ENCODE results near the gene SH3PXD2A.

SH3PXD2A gene

DNA sequence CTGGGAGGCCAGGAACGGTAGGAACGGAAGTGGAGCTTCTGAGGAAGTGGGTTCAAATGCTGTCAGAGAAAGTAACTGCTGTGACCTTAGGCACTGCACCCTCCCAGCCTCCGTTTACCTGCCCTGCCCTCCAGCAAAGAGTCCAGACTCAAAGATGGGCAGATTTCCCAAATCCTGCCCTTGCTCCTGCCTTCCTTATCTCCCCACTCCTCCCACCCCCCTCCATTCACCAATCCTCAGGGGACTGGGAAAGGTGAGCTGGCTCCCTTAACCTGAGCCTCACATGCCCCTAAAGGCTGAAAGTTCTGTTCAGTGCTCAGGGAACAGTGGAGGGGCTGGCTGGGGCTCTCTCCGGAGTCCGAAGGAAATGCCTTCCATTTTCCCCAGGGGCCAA lies 161.6 kb downstream of the SH3PXD2A start:
- Histone ChIP-seq H2AFZ (ENCODE audit: insufficient read depth, low read length, poor library complexity) (no peak overlapping the region), H4K12ac (ENCODE audit: low read depth, low read length) (no peak overlapping the region)

GRCh38 chr10:103692952-103693811 lies 162.2 kb downstream of the SH3PXD2A start:
- Histone ChIP-seq H3K14ac (ENCODE audit: low read length) (no peak overlapping the region), H3K9ac (ENCODE audit: low read length) (no peak overlapping the region), H4K91ac (ENCODE audit: low read depth, low read length) (no peak overlapping the region), H2BK5ac (ENCODE audit: low read depth, low read length, poor library complexity) (no peak overlapping the region), H4K12ac (ENCODE audit: low read depth, low read length) (no peak overlapping the region), H3K23ac (ENCODE audit: low read length) (no peak overlapping the region), H4K8ac (ENCODE audit: low read depth, low read length) (no peak overlapping the region), H3K18ac (ENCODE audit: low read length) (no peak overlapping the region), H3K79me1 (ENCODE audit: low read length) (no peaks in the 10 kb centered on the region), H3K4ac (ENCODE audit: low read depth, low read length) (no peak overlapping the region), H3K79me2 (ENCODE audit: control insufficient read depth, insufficient read depth, low read length, poor library complexity) (no peaks in the 10 kb centered on the region), H3K27me3 (ENCODE audit: insufficient read depth, low read length) (peaks cover 13% of the 10 kb centered on the region), H2BK120ac (ENCODE audit: insufficient read depth, low read length, poor library complexity) (no peak overlapping the region), H2AFZ (ENCODE audit: insufficient read depth, low read length, poor library complexity) (no peak overlapping the region), H3K9me3 (ENCODE audit: insufficient read depth, low read depth, low read length) (peaks cover 7% of the 10 kb centered on the region), H2AK5ac (ENCODE audit: low read length) (no peak overlapping the region), H3K27ac (ENCODE audit: low read depth, low read length) (no peak overlapping the region), H2BK12ac (ENCODE audit: low read length) (no peak overlapping the region), H3K36me3 (ENCODE audit: control insufficient read depth in 1 of 2, insufficient read depth in 2 of 2, low read length in 2 of 2) (no peaks in the 10 kb centered on the region), H3K4me2 (ENCODE audit: low read length) (peak overlapping the region; percentile 72), H3K4me3 (ENCODE audit: low read depth, low read length) (peak overlapping the region; percentile 55), H3K4me1 (ENCODE audit: control insufficient read depth in 1 of 2, insufficient read depth in 2 of 2, low read length in 2 of 2) (peaks cover 7 to 19% of the 10 kb centered on the region in 2 experiments)
- WGBS (ENCODE audit: extremely low coverage, insufficient coverage, insufficient read length), result no CpG with 5 or more reads among the region's 69 CpGs
- DNase-seq, result no peak

More for the DNA sequence above, 161.6 kb downstream of the SH3PXD2A start:
- peak overlapping the region; percentile 72 for H3K4me2 ChIP-seq (ENCODE audit: low read length)
- H3K79me2 ChIP-seq (ENCODE audit: control insufficient read depth, insufficient read depth, low read length, poor library complexity), result no peaks in the 10 kb centered on the region
- H3K18ac ChIP-seq (ENCODE audit: low read length), result no peak overlapping the region
- no peaks in the 10 kb centered on the region for H3K36me3 ChIP-seq (ENCODE audit: control insufficient read depth in 1 of 2, insufficient read depth in 2 of 2, low read length in 2 of 2)
- H4K8ac ChIP-seq (ENCODE audit: low read depth, low read length), result no peak overlapping the region
- H3K4me1 ChIP-seq (ENCODE audit: control insufficient read depth in 1 of 2, insufficient read depth in 2 of 2, low read length in 2 of 2), result peaks cover 7 to 19% of the 10 kb centered on the region in 2 experiments
- H3K4me3 ChIP-seq (ENCODE audit: low read depth, low read length), result no peak overlapping the region
- no peak overlapping the region for H3K14ac ChIP-seq (ENCODE audit: low read length)
- H2BK5ac ChIP-seq (ENCODE audit: low read depth, low read length, poor library complexity), result no peak overlapping the region
- no peak for DNase-seq
- no peak overlapping the region for H2BK12ac ChIP-seq (ENCODE audit: low read length)
- no peak overlapping the region for H2BK120ac ChIP-seq (ENCODE audit: insufficient read depth, low read length, poor library complexity)
- no peak overlapping the region for H4K91ac ChIP-seq (ENCODE audit: low read depth, low read length)
- no peak overlapping the region for H3K4ac ChIP-seq (ENCODE audit: low read depth, low read length)
- H3K9me3 ChIP-seq (ENCODE audit: insufficient read depth, low read depth, low read length), result peaks cover 8% of the 10 kb centered on the region
- no peak overlapping the region for H3K23ac ChIP-seq (ENCODE audit: low read length)
- H3K27me3 ChIP-seq (ENCODE audit: insufficient read depth, low read length), result peaks cover 13% of the 10 kb centered on the region
- no peak overlapping the region for H2AK5ac ChIP-seq (ENCODE audit: low read length)
- no peak overlapping the region for H3K9ac ChIP-seq (ENCODE audit: low read length)
- no peaks in the 10 kb centered on the region for H3K79me1 ChIP-seq (ENCODE audit: low read length)
- H3K27ac ChIP-seq (ENCODE audit: low read depth, low read length), result no peak overlapping the region
- no CpG with 5 or more reads among the region's 5 CpGs for WGBS (ENCODE audit: extremely low coverage, insufficient coverage, insufficient read length)

DNA sequence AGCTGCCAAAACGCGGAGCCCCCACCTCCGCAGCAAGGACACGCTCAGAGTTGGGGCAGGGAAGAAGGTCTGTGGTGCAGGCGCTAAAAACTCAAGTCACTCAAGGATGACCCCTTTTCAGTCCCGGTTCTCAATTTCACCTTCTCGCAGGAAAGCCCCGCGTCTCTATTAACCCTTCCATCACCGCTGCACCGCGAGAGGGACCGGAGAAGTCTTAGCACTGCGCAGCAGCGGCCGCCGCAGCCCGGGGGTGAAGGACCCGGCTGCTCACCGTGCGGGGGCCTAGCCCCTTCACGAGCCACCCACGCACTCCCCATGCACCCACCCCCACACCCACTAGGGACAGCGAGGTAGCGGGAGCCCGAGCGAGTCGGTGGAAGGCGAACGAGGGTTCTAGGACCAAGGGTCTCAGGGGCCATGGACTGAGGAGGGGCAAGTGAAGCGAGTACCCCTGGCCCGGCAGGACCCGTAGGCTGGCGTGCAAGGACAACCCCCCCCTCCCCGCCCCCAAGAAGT lies 162.9 kb downstream of the SH3PXD2A start:
- Histone ChIP-seq H3K9me3 (ENCODE audit: insufficient read depth, low read depth, low read length) (peaks cover 4% of the 10 kb centered on the region), H2AFZ (ENCODE audit: insufficient read depth, low read length, poor library complexity) (no peak overlapping the region), H2BK12ac (ENCODE audit: low read length) (no peak overlapping the region), H3K79me2 (ENCODE audit: control insufficient read depth, insufficient read depth, low read length, poor library complexity) (no peaks in the 10 kb centered on the region), H2BK5ac (ENCODE audit: low read depth, low read length, poor library complexity) (no peak overlapping the region), H3K4me2 (ENCODE audit: low read length) (peak overlapping the region; percentile 72), H3K27me3 (ENCODE audit: insufficient read depth, low read length) (peaks cover 13% of the 10 kb centered on the region), H3K36me3 (ENCODE audit: control insufficient read depth in 1 of 2, insufficient read depth in 2 of 2, low read length in 2 of 2) (no peaks in the 10 kb centered on the region), H4K91ac (ENCODE audit: low read depth, low read length) (no peak overlapping the region), H3K18ac (ENCODE audit: low read length) (no peak overlapping the region), H2AK5ac (ENCODE audit: low read length) (no peak overlapping the region), H3K27ac (ENCODE audit: low read depth, low read length) (no peak overlapping the region), H3K23ac (ENCODE audit: low read length) (no peak overlapping the region), H3K9ac (ENCODE audit: low read length) (no peak overlapping the region), H3K4ac (ENCODE audit: low read depth, low read length) (no peak overlapping the region), H3K14ac (ENCODE audit: low read length) (no peak overlapping the region), H3K4me1 (ENCODE audit: control insufficient read depth in 1 of 2, insufficient read depth in 2 of 2, low read length in 2 of 2) (peaks cover 7 to 19% of the 10 kb centered on the region in 2 experiments), H3K79me1 (ENCODE audit: low read length) (no peaks in the 10 kb centered on the region), H4K8ac (ENCODE audit: low read depth, low read length) (no peak overlapping the region), H4K12ac (ENCODE audit: low read depth, low read length) (no peak overlapping the region), H2BK120ac (ENCODE audit: insufficient read depth, low read length, poor library complexity) (no peak overlapping the region), H3K4me3 (ENCODE audit: low read depth, low read length) (peak overlapping the region; percentile 57)
- WGBS (ENCODE audit: extremely low coverage, insufficient coverage, insufficient read length), result no CpG with 5 or more reads among the region's 35 CpGs
- DNase-seq, result no peak

DNA sequence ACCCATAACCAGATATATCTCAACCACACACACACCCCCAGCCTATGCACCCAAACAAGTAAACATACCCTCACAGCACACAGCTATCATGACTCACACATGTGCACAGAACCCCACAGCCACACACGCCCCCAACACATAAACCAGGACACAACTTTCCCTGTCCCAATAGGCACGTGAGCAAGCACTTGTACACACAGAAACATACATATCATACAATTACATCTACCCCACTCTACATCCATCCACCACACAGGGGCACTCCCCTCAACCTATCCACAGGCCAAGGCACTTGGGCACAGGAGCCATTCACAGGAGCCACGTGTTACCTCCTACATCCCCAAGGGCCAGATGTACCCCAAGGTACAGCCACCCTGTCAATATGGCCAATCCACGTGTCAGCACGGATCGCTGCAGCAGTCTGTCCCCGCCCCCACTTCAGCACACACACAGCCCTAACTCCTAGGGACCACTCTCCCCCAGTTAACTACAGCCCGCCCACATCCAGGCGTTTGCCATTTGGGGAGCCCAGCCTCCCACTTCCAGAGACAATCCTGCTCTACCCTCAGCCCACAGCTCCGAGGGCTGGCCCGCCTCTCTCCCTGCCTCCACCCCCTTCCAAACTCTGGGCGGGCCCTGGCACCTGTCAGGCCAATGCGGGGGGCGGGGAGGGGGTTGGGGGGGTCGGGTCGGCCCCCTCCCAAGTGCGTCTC lies 163.5 kb downstream of the SH3PXD2A start:
- Histone ChIP-seq H3K23ac (ENCODE audit: low read length) (no peak overlapping the region), H3K4me2 (ENCODE audit: low read length) (peak overlapping the region; percentile 9), H3K9me3 (ENCODE audit: insufficient read depth, low read depth, low read length) (peaks cover 4% of the 10 kb centered on the region), H4K12ac (ENCODE audit: low read depth, low read length) (no peak overlapping the region), H3K79me1 (ENCODE audit: low read length) (no peaks in the 10 kb centered on the region), H3K9ac (ENCODE audit: low read length) (no peak overlapping the region), H2BK12ac (ENCODE audit: low read length) (no peak overlapping the region), H4K91ac (ENCODE audit: low read depth, low read length) (no peak overlapping the region), H2AFZ (ENCODE audit: insufficient read depth, low read length, poor library complexity) (no peak overlapping the region), H3K79me2 (ENCODE audit: control insufficient read depth, insufficient read depth, low read length, poor library complexity) (no peaks in the 10 kb centered on the region), H3K4me3 (ENCODE audit: low read depth, low read length) (no peak overlapping the region), H3K4me1 (ENCODE audit: control insufficient read depth in 1 of 2, insufficient read depth in 2 of 2, low read length in 2 of 2) (peaks cover 7 to 19% of the 10 kb centered on the region in 2 experiments), H4K8ac (ENCODE audit: low read depth, low read length) (no peak overlapping the region), H3K14ac (ENCODE audit: low read length) (no peak overlapping the region), H3K18ac (ENCODE audit: low read length) (no peak overlapping the region), H3K27ac (ENCODE audit: low read depth, low read length) (no peak overlapping the region), H2BK5ac (ENCODE audit: low read depth, low read length, poor library complexity) (no peak overlapping the region), H3K4ac (ENCODE audit: low read depth, low read length) (no peak overlapping the region), H3K36me3 (ENCODE audit: control insufficient read depth in 1 of 2, insufficient read depth in 2 of 2, low read length in 2 of 2) (no peaks in the 10 kb centered on the region), H2BK120ac (ENCODE audit: insufficient read depth, low read length, poor library complexity) (no peak overlapping the region), H2AK5ac (ENCODE audit: low read length) (no peak overlapping the region), H3K27me3 (ENCODE audit: insufficient read depth, low read length) (peaks cover 13% of the 10 kb centered on the region)
- DNase-seq, result no peak
- no CpG with 5 or more reads among the region's 17 CpGs for WGBS (ENCODE audit: extremely low coverage, insufficient coverage, insufficient read length)

All from trophoblast cell (in vitro differentiated cells and primary cell).